ENCODE measurements around the gene SLC5A6.
A peak's percentile ranks its signal among the peaks of the same experiment; 100 is the strongest.
"Not testable (repeated sequence)": the region's sequence is repeated elsewhere in the genome, so short reads cannot be mapped to it uniquely, and the experiment has no call there.

The SLC5A6 gene

GRCh38 chr2:27203741-27204140, 8.3 kb downstream of the SLC5A6 start:
- no peak for DNase-seq

GRCh38 chr2:27202854-27203253, 9.2 kb downstream of the SLC5A6 start:
- no peak for DNase-seq

- DNase-seq, result no peak
Measured at GRCh38 chr2:27201675-27202074, 10.4 kb downstream of the SLC5A6 start.

GRCh38 chr2:27199241-27199640, 12.8 kb downstream of the SLC5A6 start:
- DNase-seq, result no peak

- no peak for DNase-seq
Measured at GRCh38 chr2:27198627-27199026, 13.4 kb downstream of the SLC5A6 start.

- not testable (repeated sequence) for DNase-seq
Measured at GRCh38 chr2:27198068-27198467, 14.0 kb downstream of the SLC5A6 start.

- not testable (repeated sequence) for DNase-seq
Measured at GRCh38 chr2:27195799-27196198, 16.3 kb downstream of the SLC5A6 start.

GRCh38 chr2:27194538-27195354, 17.3 kb downstream of the SLC5A6 start:
- DNase-seq, result no peak

- DNase-seq, result peak; percentile 64
Measured at GRCh38 chr2:27191070-27191829, 20.8 kb downstream of the SLC5A6 start.

GRCh38 chr2:27189989-27190388, 22.1 kb downstream of the SLC5A6 start:
- DNase-seq, result no peak

- no peak for DNase-seq
Measured at GRCh38 chr2:27186613-27187345, 25.3 kb downstream of the SLC5A6 start.

GRCh38 chr2:27185331-27186026, 26.6 kb downstream of the SLC5A6 start:
- DNase-seq, result peak; percentile 83

GRCh38 chr2:27184115-27184514, 28.0 kb downstream of the SLC5A6 start:
- DNase-seq, result no peak

GRCh38 chr2:27182346-27182745, 29.7 kb downstream of the SLC5A6 start:
- DNase-seq, result peak; percentile 74

GRCh38 chr2:27179344-27180000, 32.6 kb downstream of the SLC5A6 start:
- DNase-seq, result no peak

- DNase-seq, result no peak
Measured at GRCh38 chr2:27178469-27178868, 33.6 kb downstream of the SLC5A6 start.

GRCh38 chr2:27177441-27178351, 34.4 kb downstream of the SLC5A6 start:
- no peak for DNase-seq

- DNase-seq, result not testable (repeated sequence)
Measured at GRCh38 chr2:27175781-27176180, 36.3 kb downstream of the SLC5A6 start.

GRCh38 chr2:27175330-27175729, 36.7 kb downstream of the SLC5A6 start:
- DNase-seq, result no peak

- peak; percentile 13 for DNase-seq
Measured at GRCh38 chr2:27174638-27175037, 37.4 kb downstream of the SLC5A6 start.

GRCh38 chr2:27171351-27171848, 40.7 kb downstream of the SLC5A6 start:
- no peak for DNase-seq
